ENCODE data around the gene GPR152.
A peak's percentile ranks its signal among the peaks of the same experiment; 100 is the strongest.
"Not testable (repeated sequence)": the region's sequence is repeated elsewhere in the genome, so short reads cannot be mapped to it uniquely, and the experiment has no call there.

Gene GPR152

DNA sequence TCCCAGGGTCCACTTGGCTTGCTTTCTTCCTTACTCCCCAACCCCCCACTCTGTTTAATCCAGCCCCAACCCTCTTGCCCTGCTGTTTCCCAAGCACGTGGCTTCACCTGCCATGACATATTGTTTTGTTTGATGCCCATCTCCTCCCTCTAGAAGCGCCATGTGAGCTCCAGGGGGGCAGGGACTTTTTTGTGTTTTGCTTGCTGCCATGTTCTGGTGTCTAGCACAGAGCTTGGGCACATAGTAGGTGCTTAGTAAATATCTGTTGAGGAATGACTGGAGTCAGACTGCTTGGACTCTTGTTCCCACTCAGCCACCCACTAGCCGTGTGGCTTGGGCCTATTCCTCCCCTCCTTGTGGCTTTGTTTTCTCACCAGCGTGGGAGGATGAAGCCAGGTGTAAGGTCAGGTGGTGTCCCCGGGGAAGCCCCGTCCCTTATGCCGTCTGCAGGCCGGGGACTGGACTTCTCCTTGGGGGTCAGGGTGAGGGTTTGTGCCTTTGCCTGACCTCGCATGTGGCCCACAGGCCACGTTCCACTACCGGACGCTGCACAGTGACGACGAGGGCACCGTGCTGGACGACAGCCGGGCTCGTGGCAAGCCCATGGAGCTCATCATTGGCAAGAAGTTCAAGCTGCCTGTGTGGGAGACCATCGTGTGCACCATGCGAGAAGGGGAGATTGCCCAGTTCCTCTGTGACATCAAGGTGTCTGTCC lies 34.1 kb upstream of the GPR152 start:
- no peak for DNase-seq

DNA sequence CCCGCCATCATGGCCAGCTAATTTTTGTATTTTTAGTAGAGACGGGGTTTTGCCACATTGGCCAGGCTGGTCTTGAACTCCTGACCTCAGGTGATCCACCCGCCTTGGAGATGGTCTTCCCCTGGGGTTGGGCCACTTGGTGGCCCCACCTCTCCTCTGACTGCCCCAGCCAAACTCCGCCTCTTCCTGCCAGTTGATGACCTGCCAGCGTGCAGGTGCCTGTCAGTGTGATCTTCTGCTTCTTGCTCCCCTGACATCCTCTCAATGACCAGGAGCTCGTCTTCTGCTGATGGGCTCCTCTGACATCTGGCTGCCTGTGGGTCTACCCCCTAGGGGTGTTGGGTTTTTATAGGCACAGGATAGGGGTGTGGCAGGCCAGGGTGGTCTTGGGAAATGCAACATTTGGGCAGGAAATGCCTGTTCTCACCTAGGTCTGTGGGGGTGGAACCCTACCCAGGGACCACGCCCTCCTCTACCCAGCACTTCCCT lies 33.4 kb upstream of the GPR152 start:
- DNase-seq: not testable (repeated sequence)

DNA sequence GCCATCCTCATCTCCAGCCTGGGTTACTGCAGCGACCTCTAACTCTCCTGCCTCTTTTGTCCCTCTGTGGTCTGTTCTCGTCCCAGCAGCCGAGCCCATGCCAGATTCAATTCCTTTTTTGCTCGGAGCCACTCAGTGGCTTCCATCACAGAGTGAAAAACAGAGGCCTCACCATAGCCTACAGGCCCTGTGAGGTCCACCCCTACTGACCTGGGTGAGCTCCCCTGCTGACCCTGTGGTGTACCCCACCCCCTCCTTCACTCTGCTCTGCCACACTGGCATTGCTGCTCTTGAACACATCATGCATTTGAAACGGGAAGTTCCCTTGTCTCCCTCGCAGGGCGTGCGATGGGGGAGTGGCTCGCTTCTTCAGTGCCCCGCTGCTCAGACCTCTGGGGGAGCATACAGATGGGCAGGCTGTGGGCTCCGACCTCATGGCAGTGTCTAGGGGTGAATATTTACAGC lies 32.4 kb upstream of the GPR152 start:
- peak; percentile 55 to 63 for DNase-seq

DNA sequence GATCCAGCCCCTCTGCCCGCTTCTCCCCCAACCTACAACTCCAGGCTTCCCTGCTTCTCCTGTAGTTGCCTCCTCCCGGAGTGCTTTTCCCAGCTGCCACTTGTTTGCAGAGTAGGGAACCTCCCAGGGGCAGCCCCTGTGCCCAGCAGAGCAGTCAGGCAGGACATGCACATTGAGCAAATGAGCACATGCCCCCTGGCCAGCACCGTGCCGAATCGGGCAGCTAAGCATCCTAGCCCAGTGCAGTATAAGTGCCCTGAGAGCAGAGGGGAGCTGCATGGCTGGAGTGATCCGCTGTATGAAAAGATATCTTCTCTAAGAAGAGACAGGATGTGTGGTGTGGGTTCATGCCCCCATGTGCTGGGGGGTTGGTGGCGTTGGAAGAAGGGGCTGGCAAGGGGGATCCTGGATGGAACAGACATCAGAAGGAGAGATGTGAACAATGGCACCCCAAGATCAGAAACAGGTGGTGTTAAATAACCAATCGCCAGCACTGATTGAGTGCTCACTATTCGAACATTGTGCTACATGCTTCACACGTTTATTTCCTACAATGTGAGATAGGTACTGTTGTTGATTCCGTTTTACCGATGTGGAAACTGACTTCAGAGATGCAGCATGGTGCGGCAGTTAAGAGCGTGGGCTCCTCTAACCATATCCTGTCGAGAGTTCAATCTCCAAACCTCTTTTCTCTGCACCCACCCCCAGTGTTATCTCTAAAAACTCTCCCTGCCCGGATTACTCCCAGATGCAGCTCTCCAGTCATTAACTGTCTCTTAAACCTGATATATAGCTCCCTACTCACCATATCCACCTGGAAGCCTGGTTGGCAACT lies 31.5 kb upstream of the GPR152 start:
- no peak for DNase-seq

DNA sequence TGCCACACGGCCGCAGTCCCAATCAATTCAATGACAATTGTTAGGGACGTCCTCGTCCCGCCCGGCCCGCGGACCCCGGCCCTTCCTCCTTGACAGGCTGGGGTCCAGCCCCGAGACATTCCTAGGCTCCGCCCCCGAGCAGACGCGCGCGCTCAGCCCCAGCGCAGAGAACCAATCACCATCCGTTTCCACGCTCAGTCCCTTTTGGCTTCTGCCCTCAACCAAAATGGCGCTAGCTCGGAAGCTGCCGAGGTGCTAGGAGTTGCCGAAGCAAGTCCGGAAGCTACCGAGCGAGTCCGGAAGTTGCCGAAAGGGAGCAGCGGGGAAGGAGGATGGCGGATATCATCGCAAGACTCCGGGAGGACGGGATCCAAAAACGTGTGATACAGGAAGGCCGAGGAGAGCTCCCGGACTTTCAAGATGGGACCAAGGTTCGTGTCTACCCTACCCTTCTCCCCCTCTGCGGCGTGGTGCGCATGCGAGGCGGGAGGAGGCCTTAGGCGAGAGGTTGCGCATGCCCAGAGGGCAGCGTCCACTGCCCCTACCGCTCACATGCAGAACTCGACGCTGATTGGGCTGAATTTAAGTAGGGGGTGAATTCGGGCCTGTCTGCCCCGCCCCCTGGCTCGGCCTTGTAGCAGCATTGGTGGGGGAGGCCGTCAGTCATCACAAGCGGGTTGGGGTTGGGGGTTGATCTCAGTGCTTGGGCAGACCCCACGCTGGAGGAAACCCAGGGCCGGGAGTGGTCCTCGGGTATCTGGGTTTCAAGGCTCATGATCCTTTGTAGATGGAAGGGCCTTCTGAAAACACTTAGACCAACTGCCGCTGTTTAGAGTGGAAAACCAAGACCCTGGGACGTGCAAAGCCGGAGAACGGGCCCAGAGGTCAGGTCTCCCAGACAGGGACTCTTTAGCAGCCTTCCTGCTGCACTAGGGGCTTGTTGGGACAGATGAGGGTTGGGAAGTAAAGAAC lies 30.6 kb upstream of the GPR152 start, which contains the start of gene AIP:
TSS of gene AIP (plus strand) at position 200 of the 972 bp plus-strand sequence. CDS start at position 333, 133 bp downstream.
- DNase-seq: peak; percentile 98 to 99

DNA sequence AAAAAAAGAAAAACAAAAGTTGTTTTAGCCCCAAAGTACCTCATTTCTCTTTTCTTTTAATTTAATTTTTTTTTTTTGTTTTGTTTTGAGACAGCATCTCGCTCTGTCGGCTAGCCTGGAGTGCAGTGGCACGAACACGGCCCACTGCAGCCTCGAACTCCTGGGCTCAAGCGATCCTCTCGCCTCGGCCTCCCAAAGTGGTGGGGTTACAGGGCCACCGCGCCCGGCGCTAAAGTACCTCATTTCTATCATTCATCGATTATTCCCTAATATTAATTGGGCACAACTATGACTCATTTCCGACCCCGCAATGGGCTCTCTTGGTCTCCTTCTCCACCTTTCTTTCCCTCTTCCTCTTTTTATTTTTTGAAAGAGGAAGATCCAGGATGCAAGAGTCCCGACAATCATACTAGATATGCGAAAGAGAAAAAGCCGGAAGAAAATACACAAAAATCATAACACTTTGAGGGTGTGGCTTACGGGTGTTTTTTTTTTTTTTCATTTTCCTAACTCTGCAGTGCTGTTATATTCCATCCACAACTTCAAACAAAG lies 29.8 kb upstream of the GPR152 start:
- DNase-seq: peak; percentile 54 to 74

DNA sequence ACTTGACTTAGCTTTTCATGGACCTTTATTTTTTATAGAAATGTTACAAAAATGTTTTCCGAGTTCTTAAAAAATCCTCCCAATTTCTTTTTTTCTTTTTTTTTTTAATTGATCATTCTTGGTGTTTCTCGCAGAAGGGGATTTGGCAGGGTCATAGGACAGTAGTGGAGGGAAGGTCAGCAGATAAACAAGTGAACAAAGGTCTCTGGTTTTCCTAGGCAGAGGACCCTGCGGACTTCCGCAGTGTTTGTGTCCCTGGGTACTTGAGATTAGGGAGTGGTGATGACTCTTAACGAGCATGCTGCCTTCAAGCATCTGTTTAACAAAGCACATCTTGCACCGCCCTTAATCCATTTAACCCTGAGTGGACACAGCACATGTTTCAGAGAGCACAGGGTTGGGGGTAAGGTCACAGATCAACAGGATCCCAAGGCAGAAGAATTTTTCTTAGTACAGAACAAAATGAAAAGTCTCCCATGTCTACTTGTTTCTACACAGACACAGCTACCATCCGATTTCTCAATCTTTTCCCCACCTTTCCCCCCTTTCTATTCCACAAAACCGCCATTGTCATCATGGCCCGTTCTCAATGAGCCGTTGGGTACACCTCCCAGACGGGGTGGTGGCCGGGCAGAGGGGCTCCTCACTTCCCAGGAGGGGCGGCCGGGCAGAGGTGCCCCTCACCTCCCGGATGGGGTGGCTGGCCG lies 25.0 kb upstream of the GPR152 start:
- DNase-seq: not testable (repeated sequence)

DNA sequence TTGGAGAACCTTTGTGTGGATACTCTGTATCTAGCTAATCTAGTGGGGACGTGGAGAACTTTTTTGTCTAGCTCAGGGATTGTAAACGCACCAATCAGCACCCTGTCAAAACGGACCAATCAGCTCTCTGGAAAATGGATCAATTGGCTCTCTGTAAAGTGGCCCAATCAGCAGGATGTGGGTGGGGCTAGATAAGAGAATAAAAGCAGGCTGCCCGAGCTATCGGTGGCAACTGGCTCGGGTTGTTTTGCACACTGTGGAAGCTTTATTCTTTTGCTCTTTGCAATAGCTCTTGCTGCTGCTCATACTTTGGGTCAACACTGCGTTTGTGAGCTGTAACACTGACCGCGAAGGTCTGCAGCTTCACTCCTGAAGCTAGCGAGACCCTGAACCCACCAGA lies 24.2 kb upstream of the GPR152 start:
- not testable (repeated sequence) for DNase-seq

DNA sequence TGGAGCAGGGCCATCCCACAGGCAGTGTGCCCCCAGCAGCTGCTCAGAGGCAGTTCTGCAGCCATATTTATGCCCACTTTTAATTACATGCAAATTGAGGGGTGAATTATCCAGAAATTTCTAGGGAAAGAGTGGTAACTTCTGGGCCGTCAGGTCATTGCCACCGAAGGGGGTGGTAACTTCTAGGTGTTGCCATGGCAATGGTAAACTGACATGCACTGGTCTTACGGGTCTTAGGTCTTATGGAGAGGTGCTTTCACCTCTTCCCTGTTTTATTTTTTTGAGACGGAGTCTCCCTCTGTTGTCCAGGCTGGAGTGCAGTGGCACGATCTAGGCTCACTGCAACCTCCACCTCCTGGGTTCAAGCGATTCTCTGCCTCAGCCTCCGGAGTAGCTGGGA lies 20.4 kb upstream of the GPR152 start:
- DNase-seq: no peak

DNA sequence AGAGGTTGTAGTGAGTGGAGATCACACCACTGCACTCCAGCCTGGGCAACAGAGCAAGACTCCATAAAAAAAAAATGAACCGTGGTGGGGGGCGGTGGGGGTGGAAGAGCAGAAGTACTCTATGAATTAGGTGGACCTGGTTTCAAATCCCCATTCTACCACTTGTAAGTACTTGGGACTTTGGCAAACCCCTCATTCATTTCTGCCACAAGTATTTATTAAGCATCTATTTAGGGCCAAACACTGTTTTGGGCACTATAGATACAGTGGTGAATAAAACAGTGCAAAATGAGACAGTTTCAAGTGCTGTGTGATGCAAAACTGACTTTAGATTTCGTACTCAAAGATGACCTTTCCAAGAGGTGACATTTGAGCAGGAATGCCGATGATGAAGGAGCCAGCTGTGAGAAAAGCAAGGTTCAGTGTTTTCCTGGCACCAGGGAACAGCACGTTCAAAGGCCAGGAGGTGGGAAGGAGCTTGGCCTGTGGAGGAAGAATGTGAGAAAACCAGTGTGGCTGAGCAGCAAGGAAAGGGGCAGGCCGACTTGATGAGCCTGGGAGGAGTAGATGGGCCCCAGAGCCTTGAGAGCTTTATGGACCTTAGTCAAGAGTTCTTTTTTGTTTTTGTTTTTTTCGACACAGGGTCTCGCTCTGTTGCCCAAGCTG lies 17.9 kb upstream of the GPR152 start:
- no peak for DNase-seq

DNA sequence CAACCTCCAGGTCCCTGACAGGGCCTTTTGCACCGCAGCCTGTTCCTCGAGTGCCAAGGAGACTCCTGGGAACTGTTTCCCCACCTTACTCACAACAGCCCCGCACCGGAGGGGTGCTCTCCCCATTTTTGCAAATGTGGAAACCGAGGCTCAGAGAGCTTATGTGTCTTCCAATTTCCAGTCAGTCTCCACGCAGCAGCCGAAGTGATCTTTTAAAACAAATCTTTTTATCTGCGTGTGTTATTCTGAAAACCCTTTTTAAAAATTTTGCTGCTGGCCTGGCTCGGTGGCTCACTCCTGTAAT lies 16.9 kb upstream of the GPR152 start:
- DNase-seq: no peak

DNA sequence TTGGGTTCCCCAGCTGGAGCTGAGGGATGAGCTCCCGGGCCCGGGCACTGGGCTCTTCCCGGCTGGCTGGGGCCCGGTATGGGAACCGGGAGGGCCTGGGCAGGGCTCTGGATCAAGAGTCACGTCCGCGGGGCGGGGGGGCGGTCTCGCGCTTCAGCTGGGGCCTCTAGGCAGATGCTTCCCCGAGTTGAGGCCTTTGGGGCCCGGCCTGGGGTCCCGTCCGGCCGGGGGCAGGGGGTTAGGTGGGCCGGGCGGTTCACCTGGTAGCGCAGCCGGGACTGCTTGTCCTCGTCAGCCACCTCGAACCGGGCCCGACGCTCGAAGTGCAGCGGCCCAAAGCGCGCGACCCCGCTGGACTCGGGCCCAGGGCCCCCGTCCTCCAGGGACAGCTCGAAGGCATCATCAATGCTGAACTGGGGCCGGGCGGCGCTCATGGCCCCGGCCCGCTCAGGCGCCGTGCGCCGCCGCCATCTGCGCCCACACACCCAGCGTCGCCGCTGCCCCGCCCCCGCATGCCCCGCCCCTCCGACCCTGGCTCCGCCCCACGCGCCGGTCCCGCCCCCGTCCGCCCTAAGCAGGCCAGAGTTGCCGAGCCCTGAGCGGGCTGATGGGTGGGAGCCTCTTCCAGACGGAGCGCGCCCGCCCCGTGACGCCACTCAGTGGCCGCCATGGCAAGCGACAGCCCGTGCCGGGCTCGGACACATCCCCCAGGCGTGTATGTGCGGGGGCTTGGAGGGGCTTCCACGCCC lies 16.4 kb upstream of the GPR152 start, which contains the start of gene TMEM134:
TSS of gene TMEM134 (minus strand) at position 493 of the 749 bp plus-strand sequence. CDS start at position 434, 59 bp downstream.
- DNase-seq: peak; percentile 85 to 92

DNA sequence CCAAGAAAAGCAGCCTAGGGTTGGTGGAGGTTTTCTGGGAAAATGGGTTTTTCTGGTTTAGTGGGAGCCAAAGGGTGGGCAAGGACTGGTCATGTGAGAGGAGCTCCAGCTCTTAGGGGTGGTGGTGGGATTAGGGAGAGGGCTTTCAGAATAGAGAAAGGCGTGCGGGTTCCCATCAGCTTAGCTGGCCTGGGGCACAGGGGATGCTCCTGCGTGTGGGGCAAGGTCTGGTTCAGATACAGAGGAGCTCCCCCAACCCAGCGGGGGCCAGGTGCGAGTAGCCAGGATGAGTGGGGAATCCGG lies 15.9 kb upstream of the GPR152 start:
- DNase-seq: no peak

DNA sequence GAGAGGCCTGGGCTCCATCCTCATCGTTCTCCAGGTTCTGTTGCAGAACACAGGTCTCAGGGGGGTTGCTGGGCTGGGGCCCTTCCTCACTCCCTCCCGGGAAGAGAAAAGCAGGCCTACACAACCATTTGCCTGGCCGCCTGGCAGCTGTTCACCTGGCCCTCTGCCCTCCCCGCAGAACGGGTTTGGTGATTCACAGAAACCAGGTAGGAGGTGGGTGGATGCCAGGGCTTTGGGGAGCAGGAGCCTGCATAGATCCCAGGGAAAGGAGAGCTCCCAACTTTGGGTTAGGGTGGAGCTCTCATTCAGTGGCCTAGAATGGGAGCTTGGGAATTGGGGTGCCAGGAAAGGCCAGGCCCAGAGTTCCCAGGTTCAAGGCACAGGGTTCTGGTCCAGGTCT lies 15.5 kb upstream of the GPR152 start:
- DNase-seq: no peak

DNA sequence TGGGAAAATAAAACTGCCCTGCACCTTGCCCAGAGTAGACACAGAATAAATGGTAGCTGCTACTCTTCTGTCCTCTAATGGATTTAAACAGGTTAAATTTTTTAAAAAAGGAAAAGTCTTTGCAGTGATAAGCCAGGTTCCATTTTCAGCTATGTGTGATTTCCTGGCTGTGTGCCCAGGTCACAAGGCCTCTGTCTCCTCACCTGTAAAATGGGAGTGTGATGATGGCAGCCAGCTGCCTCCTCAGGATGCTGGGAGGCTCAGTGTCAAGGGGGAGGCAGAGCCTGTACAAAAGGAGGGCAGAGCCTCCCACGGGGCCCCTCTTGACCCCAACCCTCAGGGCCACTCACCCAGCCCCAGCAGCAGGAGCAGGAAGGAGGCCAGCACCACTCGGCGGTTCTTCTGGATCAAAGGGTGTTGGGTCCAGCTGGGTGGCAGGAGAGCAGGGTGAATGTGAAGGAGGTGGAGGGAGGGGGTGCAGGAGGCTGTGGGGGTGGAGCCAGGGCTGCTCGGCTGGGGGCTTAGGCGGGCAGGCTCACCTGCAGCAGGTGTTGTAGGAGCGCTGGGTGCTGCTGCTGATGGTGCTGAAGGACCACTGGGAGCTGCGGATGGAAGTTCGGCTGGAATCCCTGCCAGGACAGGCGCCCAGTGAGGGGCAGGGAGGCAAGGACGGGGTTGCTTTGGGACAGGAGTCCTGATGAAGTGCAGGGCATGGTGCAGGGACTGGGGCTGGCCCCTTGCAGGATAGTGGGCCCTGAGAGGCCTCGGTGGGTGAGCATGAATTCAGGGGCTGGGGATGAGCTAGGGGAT lies 14.6 kb upstream of the GPR152 start:
- no peak for DNase-seq

DNA sequence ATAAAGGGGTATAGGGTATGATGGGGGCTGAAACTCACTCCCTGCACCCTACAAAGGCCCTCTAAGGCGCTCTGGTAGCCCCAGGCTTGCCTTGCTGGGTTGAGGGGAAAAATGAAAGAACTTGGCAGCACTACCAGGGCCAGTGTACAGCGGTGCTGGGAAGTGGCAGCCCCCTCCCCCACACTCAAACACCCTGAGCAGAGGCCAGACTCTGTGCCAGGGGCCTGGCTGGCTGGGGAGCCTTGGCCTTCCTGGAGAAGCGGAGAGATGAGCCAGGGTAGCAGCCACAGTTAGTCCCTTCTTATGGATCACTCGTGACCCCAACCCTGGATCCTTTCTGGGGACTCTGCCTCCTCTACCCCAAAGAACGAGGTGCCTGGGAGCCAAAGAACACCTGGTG lies 13.8 kb upstream of the GPR152 start:
- no peak for DNase-seq

DNA sequence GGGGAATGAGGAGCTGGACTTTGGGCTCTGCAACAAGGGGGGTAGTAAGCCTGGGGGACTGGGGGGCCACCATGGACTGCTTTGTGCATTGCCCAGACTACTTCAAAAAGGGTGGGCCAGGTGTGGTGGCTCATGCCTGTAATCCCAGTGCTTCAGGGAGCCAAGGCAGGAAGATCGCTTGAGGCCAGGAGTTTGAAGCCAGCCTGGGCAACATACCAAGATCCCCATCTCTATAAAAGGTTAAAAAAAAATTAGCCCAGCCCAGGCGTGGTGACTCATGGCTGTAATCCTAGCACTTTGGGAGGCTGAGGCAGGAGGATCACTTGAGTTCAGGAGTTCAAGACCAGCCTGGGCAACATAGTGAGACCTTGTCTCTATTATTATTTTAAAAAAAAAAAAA lies 13.0 kb upstream of the GPR152 start:
- DNase-seq: not testable (repeated sequence)

DNA sequence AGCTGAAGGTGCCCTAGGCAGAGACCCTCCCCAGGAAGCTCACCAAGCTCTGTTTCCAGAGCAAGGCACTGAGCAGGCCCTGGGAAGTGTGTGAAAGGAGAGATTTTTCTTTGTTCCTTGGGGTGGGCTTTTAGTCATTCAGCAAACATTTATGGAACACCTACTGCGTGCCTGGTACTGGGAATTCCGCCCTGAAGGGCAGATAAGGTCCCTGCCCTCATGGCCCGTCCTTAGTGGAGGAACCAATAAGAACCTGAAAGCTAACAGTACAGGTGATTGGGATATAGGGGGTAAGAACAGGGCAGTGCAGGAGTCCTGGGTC lies 12.6 kb upstream of the GPR152 start:
- DNase-seq: no peak

DNA sequence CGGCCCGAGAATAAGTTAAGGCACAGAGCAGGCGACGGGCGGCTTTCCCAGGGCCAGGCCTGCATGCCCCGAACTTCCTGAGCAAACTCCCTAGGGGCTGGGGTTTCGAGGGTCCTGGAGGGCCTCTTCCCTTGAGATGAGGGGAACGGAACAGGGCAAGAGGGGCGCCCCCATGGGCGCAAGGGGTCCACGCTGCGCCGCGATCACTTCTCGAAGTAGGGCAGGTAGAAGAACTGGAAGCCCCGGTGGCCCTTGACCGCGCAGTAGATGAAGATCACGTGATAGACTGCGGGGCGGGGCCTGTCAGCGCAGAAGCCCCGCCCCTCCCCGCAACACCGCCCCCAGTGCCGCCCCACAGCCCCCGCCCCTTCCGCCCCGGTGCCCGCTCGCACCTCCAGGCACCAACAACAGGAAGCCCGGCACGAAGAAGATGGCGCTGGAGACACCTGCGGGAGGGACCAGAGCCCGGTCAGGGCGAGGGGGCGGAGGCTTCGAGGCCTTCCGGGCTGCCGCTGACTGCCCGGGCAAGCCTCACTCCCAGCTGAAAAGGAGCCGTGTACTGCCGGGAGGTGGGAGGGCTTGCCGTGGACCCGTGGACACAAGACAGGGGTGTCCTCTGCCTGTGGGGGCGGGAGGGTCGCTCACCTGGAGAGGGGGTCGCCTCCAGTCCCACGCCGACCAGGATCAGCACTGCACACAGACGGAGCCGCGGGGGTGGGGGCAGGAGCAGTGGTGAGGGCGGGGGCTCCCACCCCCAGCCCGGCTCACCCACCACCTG lies 12.1 kb upstream of the GPR152 start:
- DNase-seq: peak; percentile 70 to 81

Measured in inflammatory macrophage treated with lipopolysaccharide for 1 hour (primary cell).